HCT116 (cell line): Measurements from ENCODE around the gene UQCRHL. TPM values are rescaled to one million over a fixed set of nuclear protein-coding genes. Genes with fewer than 3 reads are reported as not detected.
A peak's percentile ranks its signal among the peaks of the same experiment; 100 is the strongest.

Experiments used
- ATAC-seq: fragments of 200-7000 bp; cut with Tn5 transposase; 2 replicates; pipeline ENCODE4 v1.9.1; 2020; ENCODE audit warnings: mild to moderate bottlenecking, moderate library complexity
- BruUV-seq: library from RNA; stranded (reverse); fragments of 400-500 nt; replicated peaks from 2 replicates; lab custom pipeline; 2021; lab: Mats Ljungman, UMichigan
- CTCF ChIA-PET: fragments of 300-600 bp; sonication (Branson Sonifier 250); formaldehyde crosslinking; loops from one replicate; lab custom pipeline; 2021; ENCODE audit warnings: antibody characterized with exemption; lab: Charles Lee
- POLR2A ChIA-PET: fragments of 300-600, 350-600 bp; sonication (Branson Sonifier 250); formaldehyde crosslinking; loops from one replicate; lab custom pipeline; 2021; ENCODE audit warnings: antibody characterized with exemption; lab: Charles Lee
- RAD21 ChIA-PET, 2 experiments: fragments of 300-600 bp; sonication (Branson Sonifier 250); formaldehyde crosslinking; loops; one replicate each; lab custom pipeline; 2023; ENCODE audit warnings: low total read pairs in 2 of 2; ENCODE audit not compliant: uncharacterized antibody in 2 of 2, unreplicated experiment in 2 of 2, low non-redundant PET in 1 of 2; lab: Charles Lee
- DNase-seq: peaks from one replicate; pipeline ENCODE4 v3.0.0-alpha.2; 2010; ENCODE audit warnings: low read depth, low spot score
- H2AFZ ChIP-seq: fragments of 200-600 bp; shearing (Covaris generic), sonication (generic); 2 replicates; pipeline ENCODE4 v1.6.1; 2017; ENCODE audit warnings: low read depth, mixed run types, mixed read lengths, antibody characterized with exemption, low read length; ENCODE audit not compliant: poor library complexity, severe bottlenecking
- H3K27ac ChIP-seq: 2 replicates; pipeline ENCODE4 v1.5.1; 2012; ENCODE audit warnings: low read depth, low read length
- H3K27me3 ChIP-seq: fragments of 200-600 bp; sonication (generic); 2 replicates; pipeline ENCODE4 v1.6.1; 2016; ENCODE audit warnings: mixed run types, low read length, mixed read lengths; ENCODE audit not compliant: insufficient read depth
- H3K36me3 ChIP-seq, 2 experiments: fragments of 200-500 bp in 1 of 2; fragments of 200-600 bp in 1 of 2; sonication (Bioruptor generic) in 1 of 2; sonication (generic) in 1 of 2; 2 replicates each; pipeline versions ENCODE4 v1.5.1 to v1.6.1; 2014 to 2016; ENCODE audit warnings: low read length in 2 of 2, inconsistent platforms in 1 of 2, mixed read lengths in 1 of 2, mixed run types in 1 of 2; ENCODE audit not compliant: insufficient read depth in 2 of 2, control insufficient read depth in 1 of 2
- H3K4me1 ChIP-seq, 2 experiments: fragments of 200-600 bp in 1 of 2; sonication (generic) in 1 of 2; 2 replicates each; pipeline versions ENCODE4 v1.5.1 to v1.6.1; 2012 to 2017; ENCODE audit warnings: low read length in 2 of 2, inconsistent platforms in 1 of 2, mild to moderate bottlenecking in 1 of 2, mixed read lengths in 1 of 2, mixed run types in 1 of 2, moderate library complexity in 1 of 2; ENCODE audit not compliant: insufficient read depth in 2 of 2, control insufficient read depth in 1 of 2
- H3K4me2 ChIP-seq: fragments of 200-600 bp; sonication (generic); 2 replicates; pipeline ENCODE4 v1.6.1; 2017; ENCODE audit warnings: mixed run types, low read length, mixed read lengths
- H3K4me3 ChIP-seq, 2 experiments: fragments of 200-600 bp in 1 of 2; sonication (generic) in 1 of 2; replicated peaks in 1 of 2; 2 replicates each; pipeline ENCODE4 v1.5.1; 2011 to 2016; ENCODE audit warnings: low read length in 2 of 2, control low read depth in 1 of 2, low read depth in 1 of 2, mild to moderate bottlenecking in 1 of 2, mixed read lengths in 1 of 2, mixed run types in 1 of 2
- H3K79me2 ChIP-seq: fragments of 200-600 bp; sonication (generic); 2 replicates; pipeline ENCODE4 v1.6.1; 2017; ENCODE audit warnings: mild to moderate bottlenecking, mixed run types, low read length, moderate library complexity, mixed read lengths; ENCODE audit not compliant: insufficient read depth
- H3K9ac ChIP-seq: fragments of 200-600 bp; sonication (generic); 2 replicates; pipeline ENCODE4 v1.6.1; 2016; ENCODE audit warnings: low read length, mixed read lengths
- H3K9me2 ChIP-seq: fragments of 200-600 bp; sonication (generic), shearing (Covaris generic); 2 replicates; pipeline ENCODE4 v1.6.1; 2017; ENCODE audit warnings: mixed run types, mild to moderate bottlenecking, moderate library complexity; ENCODE audit not compliant: insufficient read depth
- H3K9me3 ChIP-seq, 2 experiments: fragments of 200-500 bp in 1 of 2; fragments of 200-600 bp in 1 of 2; sonication (Bioruptor generic) in 1 of 2; sonication (generic) in 1 of 2; 2 replicates each; pipeline ENCODE4 v1.6.1; 2014 to 2017; ENCODE audit warnings: low read length in 2 of 2, mixed read lengths in 2 of 2, inconsistent platforms in 1 of 2, low read depth in 1 of 2, mild to moderate bottlenecking in 1 of 2, mixed run types in 1 of 2, moderate library complexity in 1 of 2; ENCODE audit not compliant: control insufficient read depth in 1 of 2, insufficient read depth in 1 of 2
- H4K20me1 ChIP-seq: fragments of 200-600 bp; sonication (generic), shearing (Covaris generic); 2 replicates; pipeline ENCODE4 v1.6.1; 2017; ENCODE audit warnings: mixed run types, mild to moderate bottlenecking, moderate library complexity; ENCODE audit not compliant: insufficient read depth
- ATF3 ChIP-seq: IDR thresholded peaks from 2 replicates; pipeline ENCODE4 v1.6.1; 2012
- CBX3 ChIP-seq: IDR thresholded peaks from 2 replicates; pipeline ENCODE4 v1.6.1; 2012; ENCODE audit warnings: low read depth
- CEBPB ChIP-seq: IDR thresholded peaks from 2 replicates; pipeline ENCODE4 v1.6.1; 2012; ENCODE audit warnings: low read depth
- EGR1 ChIP-seq: IDR thresholded peaks from 2 replicates; pipeline ENCODE4 v1.6.1; 2012; ENCODE audit warnings: low read depth
- EZH2phosphoT487 ChIP-seq: fragments of 200-600 bp; IDR thresholded peaks from 2 replicates; pipeline ENCODE4 v1.6.1; 2018; ENCODE audit warnings: antibody characterized with exemption, borderline replicate concordance
- JUND ChIP-seq: IDR thresholded peaks from 2 replicates; pipeline ENCODE4 v1.6.1; 2012
- MAX ChIP-seq: IDR thresholded peaks from 2 replicates; pipeline ENCODE4 v1.6.1; 2012
- POLR2A ChIP-seq: IDR thresholded peaks from 2 replicates; pipeline ENCODE4 v1.7.0; 2011; ENCODE audit warnings: borderline replicate concordance; ENCODE audit not compliant: insufficient read depth, insufficient read length; ENCODE audit errors: extremely low read depth
- POLR2AphosphoS5 ChIP-seq: IDR thresholded peaks from 2 replicates; pipeline ENCODE4 v1.6.1; 2011; ENCODE audit warnings: mild to moderate bottlenecking, low read depth, low read length, moderate library complexity
- REST ChIP-seq: IDR thresholded peaks from 2 replicates; pipeline ENCODE4 v1.6.1; 2012; ENCODE audit warnings: low read depth
- SIN3A ChIP-seq: IDR thresholded peaks from 2 replicates; pipeline ENCODE4 v1.6.1; 2012; ENCODE audit warnings: low read depth
- SRF ChIP-seq: IDR thresholded peaks from 2 replicates; pipeline ENCODE4 v1.6.1; 2012; ENCODE audit warnings: low read depth
- TCF7L2 ChIP-seq: IDR thresholded peaks from 2 replicates; pipeline ENCODE4 v1.7.0; 2011; ENCODE audit warnings: borderline replicate concordance, inconsistent platforms; ENCODE audit not compliant: insufficient read depth, insufficient read length; ENCODE audit errors: extremely low read depth
- YY1 ChIP-seq: IDR thresholded peaks from 2 replicates; pipeline ENCODE4 v1.6.1; 2011; ENCODE audit warnings: low read length, low read depth, moderate library complexity, mild to moderate bottlenecking; ENCODE audit not compliant: insufficient replicate concordance; ENCODE audit errors: extremely low read depth
- ZNF274 ChIP-seq: fragments of 200-500 bp; sonication (Bioruptor generic); IDR thresholded peaks from 2 replicates; pipeline ENCODE4 v1.6.1; 2014; ENCODE audit warnings: mild to moderate bottlenecking, low read depth, low read length, inconsistent platforms
- intact Hi-C: fragments of 100-400 bp; cut with micrococcal nuclease; formaldehyde crosslinking; loops from 2 replicates; pipeline ENCODE4 v1.10.0; 2022
- total RNA-seq: library from RNA; stranded (reverse); gene quantifications from one replicate; pipeline ENCODE4 v1.2.1, GENCODE V29; 2021; ENCODE audit not compliant: unreplicated experiment

Gene UQCRHL
- total RNA-seq, 1 experiment from 2014 or later = 2.5 TPM

- intact Hi-C loops = loop anchor here (1.0 to 2.0 kb wide), 2 partner anchors 15 to 36 kb away; no protein-coding TSS in a partner anchor
- Histone ChIP-seq H3K36me3 (no peaks in the 10 kb centered on the region), H3K9me3 (no peaks in the 10 kb centered on the region), H3K4me1 (peaks cover 17 to 54% of the 10 kb centered on the region in 2 experiments), H3K9me2 (no peaks in the 10 kb centered on the region), H3K4me2 (peak overlapping the region; percentile 83), H3K79me2 (no peaks in the 10 kb centered on the region), H2AFZ (peak overlapping the region; percentile 87), H3K9ac (peak overlapping the region; percentile 87), H3K27ac (peak overlapping the region; percentile 99), H4K20me1 (no peaks in the 10 kb centered on the region), H3K27me3 (no peaks in the 10 kb centered on the region), H3K4me3 (peak overlapping the region; percentile 67 to 78)
- no TSS peak for BruUV-seq
- ATAC-seq (peak; percentile 67), DNase-seq (peak; percentile 92)
- RAD21 ChIA-PET = interaction anchor here in 1 of 2 experiments (0.6 to 0.7 kb wide), 2 partner anchors 11 to 13 kb away, joined by 3 read pairs; partner anchors contain the start of gene SPEN
- POLR2A ChIA-PET = interaction anchor here (0.8 to 2.4 kb wide), 8 partner anchors 9 to 43 kb away, joined by 3 to 13 read pairs (median 6); partner anchors contain the start of gene SPEN
- CTCF ChIA-PET = interaction anchor here (0.6 to 3.4 kb wide), 3 partner anchors 11 to 253 kb away, joined by 3 to 33 read pairs (median 7); no protein-coding TSS in a partner anchor
- TF ChIP-seq SIN3A (no peak), CBX3 (no peak), REST (no peak), YY1 (peak; percentile 100), ZNF274 (no peak), POLR2AphosphoS5 (peak; percentile 71), ATF3 (no peak), EGR1 (no peak), JUND (no peak), CEBPB (no peak), EZH2phosphoT487 (no peak), MAX (no peak), SRF (no peak), POLR2A (no peak), TCF7L2 (peak; percentile 98)
Measured at GRCh38 chr1:15834406-15835204, 27.2 kb upstream of the UQCRHL start.
